Smooth muscle cell (in vitro differentiated cells): ENCODE results near the gene TMEM132C. TPM values are rescaled to one million over a fixed set of nuclear protein-coding genes. Genes with fewer than 3 reads are reported as not detected.

Experiments used
- DNase-seq: peaks from one replicate; lab custom pipeline; 2025; ENCODE audit not compliant: unreplicated experiment; lab: John Stamatoyannopoulos, UW
- H2AFZ ChIP-seq: fragments of 200-600 bp; sonication (generic); 2 replicates; pipeline ENCODE4 v1.6.0; 2016; ENCODE audit warnings: antibody characterized with exemption, low read depth, mild to moderate bottlenecking
- H3F3A ChIP-seq: fragments of 200-600 bp; sonication (generic); 2 replicates; pipeline ENCODE4 v1.6.0; 2017; ENCODE audit warnings: antibody characterized with exemption, low read depth
- H3K27ac ChIP-seq: fragments of 200-600 bp; sonication (generic); 2 replicates; pipeline ENCODE4 v1.5.1; 2016; ENCODE audit warnings: low read depth, mild to moderate bottlenecking
- H3K27me3 ChIP-seq: fragments of 200-600 bp; sonication (generic); 2 replicates; pipeline ENCODE4 v1.6.1; 2016; ENCODE audit warnings: low read depth, mild to moderate bottlenecking
- H3K36me3 ChIP-seq: fragments of 200-600 bp; sonication (generic); 2 replicates; pipeline ENCODE4 v1.5.1; 2016; ENCODE audit warnings: low read depth
- H3K4me1 ChIP-seq: fragments of 200-600 bp; sonication (generic); 2 replicates; pipeline ENCODE4 v1.5.1; 2016; ENCODE audit warnings: low read depth
- H3K4me2 ChIP-seq: fragments of 200-600 bp; sonication (generic); 2 replicates; pipeline ENCODE4 v1.6.0; 2016; ENCODE audit warnings: mild to moderate bottlenecking
- H3K4me3 ChIP-seq: fragments of 200-600 bp; sonication (generic); 2 replicates; pipeline ENCODE4 v1.5.1; 2016; ENCODE audit warnings: mild to moderate bottlenecking
- H3K79me2 ChIP-seq: fragments of 200-600 bp; sonication (generic); 2 replicates; pipeline ENCODE4 v1.6.0; 2016; ENCODE audit warnings: low read depth, mild to moderate bottlenecking
- H3K9ac ChIP-seq: fragments of 200-600 bp; sonication (generic); 2 replicates; pipeline ENCODE4 v1.6.0; 2016; ENCODE audit warnings: low read depth
- H3K9me3 ChIP-seq: fragments of 200-600 bp; sonication (generic); replicated peaks from 2 replicates; pipeline ENCODE4 v1.5.1; 2016; ENCODE audit warnings: low read depth
- H4K20me1 ChIP-seq: fragments of 200-600 bp; sonication (generic); 2 replicates; pipeline ENCODE4 v1.6.0; 2016; ENCODE audit warnings: low read depth
- CTCF ChIP-seq: fragments of 200-600 bp; sonication (generic); IDR thresholded peaks from 2 replicates; pipeline ENCODE4 v1.5.1; 2017; ENCODE audit warnings: borderline replicate concordance, mild to moderate bottlenecking, antibody characterized with exemption; ENCODE audit not compliant: insufficient read depth, poor library complexity, severe bottlenecking
- WGBS: methylation state at CpG from one replicate; pipeline ENCODE4 v1.1.7; 2016; ENCODE audit warnings: low lambda C conversion rate; 5-methylcytosine and 5-hydroxymethylcytosine counted together
- polyA plus RNA-seq: library from polyadenylated mRNA; unstranded; fragments of >200 nt; fragmentation: Nextera tagmentation; extraction: Ambion mirVana; gene quantifications from 2 replicates; pipeline ENCODE4 v1.2.1, GENCODE V29; 2016
- total RNA-seq: library from RNA; depleted of rRNA; stranded (reverse); fragments of >200 nt; gene quantifications from 2 replicates; pipeline ENCODE4 v1.2.3, GENCODE V29; 2014

Gene TMEM132C
- total and polyA plus RNA-seq, 2 experiments from 2014 or later = 0.49 to 0.77 TPM

DNA sequence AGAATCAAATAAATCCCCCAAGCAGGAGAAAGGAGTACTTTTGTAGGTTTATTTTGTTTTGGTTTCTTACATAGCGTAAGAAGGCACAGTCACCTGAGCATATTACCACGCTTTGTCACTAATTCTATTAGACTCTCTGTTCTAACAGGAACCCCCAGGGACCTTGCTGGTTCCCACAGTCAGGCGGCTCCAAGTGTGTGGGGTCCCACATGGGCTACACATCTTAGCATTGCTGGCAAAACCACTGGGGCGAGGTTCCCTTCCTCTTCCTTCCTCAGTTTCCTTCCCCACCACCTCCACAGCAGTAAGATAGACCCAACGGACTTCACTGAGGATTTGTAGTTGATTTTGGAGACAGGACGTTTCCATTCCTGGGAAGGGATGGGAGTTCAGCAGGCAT is 49.1 kb downstream of the TMEM132C start:
- 83% methylated on average over 6 of the region's 6 CpGs for WGBS
- H3K9ac ChIP-seq = no peak overlapping the region
- peaks cover 8% of the 10 kb centered on the region for H3F3A ChIP-seq
- peaks cover 29% of the 10 kb centered on the region for H3K4me1 ChIP-seq
- H3K27me3 ChIP-seq = no peaks in the 10 kb centered on the region
- no peak overlapping the region for H2AFZ ChIP-seq
- no peaks in the 10 kb centered on the region for H3K79me2 ChIP-seq
- H3K4me3 ChIP-seq = no peak overlapping the region
- no peaks in the 10 kb centered on the region for H4K20me1 ChIP-seq
- H3K27ac ChIP-seq = peak overlapping the region; percentile 77
- H3K36me3 ChIP-seq = no peaks in the 10 kb centered on the region
- no peaks in the 10 kb centered on the region for H3K9me3 ChIP-seq
- no peak for DNase-seq
- H3K4me2 ChIP-seq = peak overlapping the region; percentile 63
- no peak for TF ChIP-seq CTCF

DNA sequence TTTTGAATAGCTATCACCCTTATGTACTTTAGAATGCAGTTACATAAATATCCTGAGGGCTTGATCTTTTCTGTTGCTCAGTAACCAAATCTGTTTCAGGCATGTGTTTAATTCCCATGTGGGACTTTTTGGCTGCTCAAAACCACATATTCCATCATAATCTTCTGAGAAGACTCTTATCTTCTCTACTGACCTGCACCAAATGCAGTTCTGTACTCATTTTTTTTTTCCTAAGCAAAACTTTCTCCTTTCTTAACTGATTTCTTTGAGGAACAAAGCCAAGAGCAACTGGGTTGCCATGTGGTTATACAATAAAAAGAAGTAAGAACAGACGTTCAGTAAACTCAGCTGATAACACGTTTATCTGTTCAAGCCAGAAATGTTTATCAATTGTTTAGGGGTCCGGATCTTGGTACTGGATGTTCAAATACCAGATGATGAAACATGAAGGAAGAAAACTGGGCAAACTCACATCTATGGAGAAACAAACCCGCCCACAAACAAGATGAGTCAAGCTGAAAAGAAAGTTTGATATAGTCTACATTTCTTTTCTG is 50.1 kb downstream of the TMEM132C start:
- Histone ChIP-seq H3K4me1 (peaks cover 29% of the 10 kb centered on the region), H4K20me1 (no peaks in the 10 kb centered on the region), H2AFZ (no peak overlapping the region), H3K79me2 (no peaks in the 10 kb centered on the region), H3F3A (peaks cover 8% of the 10 kb centered on the region), H3K27me3 (no peaks in the 10 kb centered on the region), H3K27ac (peak overlapping the region; percentile 77), H3K4me2 (peak overlapping the region; percentile 63), H3K4me3 (no peak overlapping the region), H3K36me3 (no peaks in the 10 kb centered on the region), H3K9ac (peak overlapping the region; percentile 39), H3K9me3 (no peaks in the 10 kb centered on the region)
- DNase-seq = no peak
- 14% methylated on average over 4 of the region's 4 CpGs for WGBS
- TF ChIP-seq CTCF = no peak

GRCh38 chr12:128318341-128318740 is 51.4 kb downstream of the TMEM132C start:
- Histone ChIP-seq H3K4me2 (no peak overlapping the region), H3K4me3 (no peak overlapping the region), H3K27me3 (no peaks in the 10 kb centered on the region), H3K79me2 (no peaks in the 10 kb centered on the region), H4K20me1 (no peaks in the 10 kb centered on the region), H3K9ac (no peak overlapping the region), H3F3A (peaks cover 8% of the 10 kb centered on the region), H3K4me1 (peaks cover 28% of the 10 kb centered on the region), H3K9me3 (no peaks in the 10 kb centered on the region), H3K36me3 (no peaks in the 10 kb centered on the region), H2AFZ (no peak overlapping the region), H3K27ac (no peak overlapping the region)
- whole genome bisulfite sequencing = 70% methylated on average over 5 of the region's 5 CpGs
- TF ChIP-seq CTCF = no peak
- DNase-seq = no peak

DNA sequence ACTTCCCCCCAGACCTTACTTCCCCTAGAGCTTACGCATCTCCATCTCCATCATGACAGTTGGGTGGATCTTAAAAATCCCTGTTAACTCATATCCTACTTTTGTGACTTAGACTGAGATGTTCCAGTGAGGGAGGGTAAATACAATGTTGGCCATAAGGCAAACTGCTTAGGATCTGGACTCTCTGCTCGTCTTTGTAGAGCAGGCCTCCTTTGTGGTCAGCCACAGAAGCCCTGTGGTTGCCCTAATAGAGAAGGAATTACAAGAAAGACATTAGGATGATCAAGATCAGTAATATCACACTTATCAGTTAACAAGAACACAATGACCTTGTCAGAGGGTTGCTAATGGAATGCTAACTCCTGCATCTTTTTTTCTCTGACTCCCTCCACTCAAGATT is 52.0 kb downstream of the TMEM132C start:
- Histone ChIP-seq H3K27ac (no peak overlapping the region), H3K9ac (no peak overlapping the region), H3K79me2 (no peaks in the 10 kb centered on the region), H4K20me1 (no peaks in the 10 kb centered on the region), H3K4me2 (no peak overlapping the region), H3K27me3 (no peaks in the 10 kb centered on the region), H2AFZ (no peak overlapping the region), H3K9me3 (no peaks in the 10 kb centered on the region), H3F3A (peaks cover 8% of the 10 kb centered on the region), H3K4me1 (peaks cover 22% of the 10 kb centered on the region), H3K36me3 (no peaks in the 10 kb centered on the region), H3K4me3 (no peak overlapping the region)
- 27% methylated on average over 2 of the region's 2 CpGs for WGBS
- TF ChIP-seq CTCF = no peak
- DNase-seq = no peak
